Esophagus squamous epithelium (tissue), 5 donors: ENCODE data around the gene POLN. TPM values are rescaled to one million over a fixed set of nuclear protein-coding genes. Genes with fewer than 3 reads are reported as not detected.

Experiments
- DNase-seq: peaks from one replicate; lab custom pipeline; 2025; lab: John Stamatoyannopoulos, UW
- H3K27ac ChIP-seq, 4 donors: fragments of 200-600 bp; sonication (generic); one replicate each; pipeline ENCODE4 v1.5.1; 2016 to 2019; ENCODE audit warnings: mild to moderate bottlenecking in 1 of 4
- H3K27me3 ChIP-seq, 4 donors: fragments of 200-600 bp; sonication (generic); 1 replicate in 3 of 4; 2 replicates in 1 of 4; pipeline versions ENCODE4 v1.5.1 to v1.6.0; 2017 to 2021; ENCODE audit warnings: antibody characterized with exemption in 1 of 4
- H3K36me3 ChIP-seq, 3 donors: fragments of 200-600 bp; sonication (generic); one replicate each; pipeline ENCODE4 v1.5.1; 2016 to 2019
- H3K4me1 ChIP-seq, 3 donors: fragments of 200-600 bp; sonication (generic); one replicate each; pipeline ENCODE4 v1.5.1; 2017 to 2019
- H3K4me3 ChIP-seq, 4 donors: fragments of 200-600 bp; sonication (generic); 1 replicate in 3 of 4; 2 replicates in 1 of 4; pipeline ENCODE4 v1.5.1; 2016 to 2019; ENCODE audit warnings: mild to moderate bottlenecking in 2 of 4, moderate library complexity in 1 of 4
- H3K9me3 ChIP-seq, 3 donors: fragments of 200-600 bp; sonication (generic); one replicate each; pipeline ENCODE4 v1.5.1; 2016 to 2019
- CTCF ChIP-seq, 6 experiments: fragments of 450-650 bp in 4 of 6; fragments of 200-600 bp in 2 of 6; sonication (generic) in 2 of 6; IDR thresholded peaks; one replicate each; pipeline ENCODE4 v1.5.1; 2016 to 2019; ENCODE audit warnings: antibody characterized with exemption in 6 of 6, mild to moderate bottlenecking in 4 of 6, moderate library complexity in 4 of 6
- POLR2A ChIP-seq, 4 donors: fragments of 450-650 bp; IDR thresholded peaks; one replicate each; pipeline ENCODE4 v1.6.1; 2017; ENCODE audit warnings: antibody characterized with exemption in 4 of 4, mild to moderate bottlenecking in 4 of 4, moderate library complexity in 3 of 4
- WGBS, 2 donors: methylation state at CpG; one replicate each; pipeline ENCODE4 v1.1.5; 2018; 5-methylcytosine and 5-hydroxymethylcytosine counted together
- intact Hi-C: fragments of 100-400 bp; cut with DNase I; formaldehyde crosslinking; loops from one replicate; pipeline ENCODE4 v1.15.0; 2022
- total RNA-seq, 4 donors: library from RNA; depleted of rRNA; stranded (reverse); fragments of >200 nt; gene quantifications; one replicate each; pipeline ENCODE4 v1.1.0, GENCODE V29; 2016
- donor health status: DM: yes; HTN: yes; CAD: no.

Gene POLN
- total RNA-seq, 4 donors from 2014 or later, result 0.19 to 1.5 (median 1.2) TPM

- H3K27me3 ChIP-seq, result no peaks in the 10 kb centered on the region
- H3K4me1 ChIP-seq, result no peaks in the 10 kb centered on the region
- no peak overlapping the region for H3K27ac ChIP-seq
- H3K36me3 ChIP-seq, result no peaks in the 10 kb centered on the region
- intact Hi-C loops, result no loop called here
- H3K9me3 ChIP-seq, result no peaks in the 10 kb centered on the region
- no peak for DNase-seq
- H3K4me3 ChIP-seq, result no peak overlapping the region
- no peak for TF ChIP-seq POLR2A (IDR thresholded peaks at IDR 0.05)
- TF ChIP-seq CTCF (IDR thresholded peaks at IDR 0.05), result no peak
- WGBS, 2 donors, result 88 to 95% methylated on average over 7 of the region's 7 CpGs
These were observed 86.7 kb downstream of the POLN start for GRCh38 chr4:2155246-2155645.

- no peak for DNase-seq
- 44 to 48% methylated on average over 2 of the region's 2 CpGs for WGBS, 2 donors
- intact Hi-C loops, result no loop called here
- no peak overlapping the region for H3K27ac ChIP-seq
- H3K27me3 ChIP-seq, result no peaks in the 10 kb centered on the region
- H3K36me3 ChIP-seq, result no peaks in the 10 kb centered on the region
- H3K4me1 ChIP-seq, result no peaks in the 10 kb centered on the region
- TF ChIP-seq CTCF (IDR thresholded peaks at IDR 0.05), result no peak
- no peak overlapping the region for H3K4me3 ChIP-seq
- no peaks in the 10 kb centered on the region for H3K9me3 ChIP-seq
These were observed 87.6 kb downstream of the POLN start for GRCh38 chr4:2154215-2154740.

- no peak for DNase-seq
- WGBS, 2 donors, result 62 to 81% methylated on average over 5 of the region's 5 CpGs
- H3K27me3 ChIP-seq, result no peaks in the 10 kb centered on the region
- no peaks in the 10 kb centered on the region for H3K9me3 ChIP-seq
- H3K4me3 ChIP-seq, result no peak overlapping the region
- TF ChIP-seq POLR2A (IDR thresholded peaks at IDR 0.05) (no peak), CTCF (IDR thresholded peaks at IDR 0.05) (no peak)
- no peaks in the 10 kb centered on the region for H3K36me3 ChIP-seq
- no peak overlapping the region for H3K27ac ChIP-seq
- no peaks in the 10 kb centered on the region for H3K4me1 ChIP-seq
- intact Hi-C loops, result no loop called here
These were observed 90.4 kb downstream of the POLN start for GRCh38 chr4:2151544-2151943.

- WGBS, 2 donors, result 90% methylated on average over 1 of the region's 1 CpG
- Histone ChIP-seq H3K36me3 (no peaks in the 10 kb centered on the region), H3K4me3 (no peak overlapping the region), H3K27me3 (no peaks in the 10 kb centered on the region), H3K9me3 (no peaks in the 10 kb centered on the region), H3K27ac (no peak overlapping the region), H3K4me1 (no peaks in the 10 kb centered on the region)
- DNase-seq, result no peak
- TF ChIP-seq CTCF (IDR thresholded peaks at IDR 0.05), result no peak
- no peak for TF ChIP-seq POLR2A (IDR thresholded peaks at IDR 0.05)
- intact Hi-C loops, result no loop called here
These were observed 91.8 kb downstream of the POLN start for GRCh38 chr4:2150076-2150475.

- Histone ChIP-seq H3K27me3 (no peaks in the 10 kb centered on the region), H3K27ac (no peak overlapping the region), H3K9me3 (no peaks in the 10 kb centered on the region), H3K4me3 (no peak overlapping the region), H3K4me1 (no peaks in the 10 kb centered on the region), H3K36me3 (no peaks in the 10 kb centered on the region)
- intact Hi-C loops, result no loop called here
- WGBS, 2 donors, result 54 to 58% methylated on average over 7 of the region's 7 CpGs
- TF ChIP-seq CTCF (IDR thresholded peaks at IDR 0.05), result no peak
- TF ChIP-seq POLR2A (IDR thresholded peaks at IDR 0.05), result no peak
- DNase-seq, result no peak
These were observed 99.1 kb downstream of the POLN start for GRCh38 chr4:2142630-2143427.
